Endothelial cell of umbilical vein (primary cell): ENCODE data around the gene PTGFRN. TPM values are rescaled to one million over a fixed set of nuclear protein-coding genes. Genes with fewer than 3 reads are reported as not detected.
"Not testable (repeated sequence)": the region's sequence is repeated elsewhere in the genome, so short reads cannot be mapped to it uniquely, and the experiment has no call there.

Experiments
- BruUV-seq: library from RNA; stranded (reverse); fragments of 400-500 nt; replicated peaks from 2 replicates; lab custom pipeline; 2021; lab: Mats Ljungman, UMichigan
- CTCF ChIA-PET: fragments of 300-600, 350-600 bp; sonication (Branson Sonifier 250); formaldehyde crosslinking; loops from one replicate; lab custom pipeline; 2021; ENCODE audit warnings: antibody characterized with exemption, inconsistent platforms; lab: Charles Lee
- POLR2A ChIA-PET: fragments of 300-600, 350-600 bp; sonication (Branson Sonifier 250); formaldehyde crosslinking; loops from one replicate; lab custom pipeline; 2021; ENCODE audit warnings: antibody characterized with exemption, inconsistent platforms; lab: Charles Lee
- DNase-seq: peaks from one replicate; pipeline ENCODE4 v3.0.0-alpha.2; 2011; ENCODE audit warnings: low read depth, low spot score
- FAIRE-seq: peaks from 2 replicates; lab custom pipeline; 2011; peaks lifted over from hg19 to GRCh38; lab: Jason Lieb, UNC
- H2AFZ ChIP-seq: 2 replicates; pipeline ENCODE4 v1.6.0; 2012; ENCODE audit warnings: low read depth, low read length, control low read depth, inconsistent platforms
- H3K27ac ChIP-seq: 2 replicates; pipeline ENCODE4 v1.5.1; 2011; ENCODE audit warnings: low read depth, mild to moderate bottlenecking, control low read depth, low read length, moderate library complexity; ENCODE audit not compliant: insufficient read depth
- H3K27me3 ChIP-seq, 2 experiments: 2 replicates each; pipeline versions ENCODE4 v1.6.0 to v1.6.1; 2011; ENCODE audit warnings: low read length in 2 of 2, mixed read lengths in 1 of 2; ENCODE audit not compliant: control insufficient read depth in 2 of 2, insufficient read depth in 2 of 2
- H3K36me3 ChIP-seq, 2 experiments: 2 replicates in 1 of 2; 3 replicates in 1 of 2; pipeline ENCODE4 v1.5.1; 2011; ENCODE audit warnings: low read length in 2 of 2, mild to moderate bottlenecking in 1 of 2, moderate library complexity in 1 of 2; ENCODE audit not compliant: control insufficient read depth in 2 of 2, insufficient read depth in 2 of 2; ENCODE audit errors: extremely low read depth in 1 of 2
- H3K4me1 ChIP-seq: 3 replicates; pipeline ENCODE4 v1.5.1; 2011; ENCODE audit warnings: mild to moderate bottlenecking, low read length; ENCODE audit not compliant: control insufficient read depth, insufficient read depth; ENCODE audit errors: extremely low read depth
- H3K4me2 ChIP-seq: 2 replicates; pipeline ENCODE4 v1.6.1; 2011; ENCODE audit warnings: low read length, control low read depth, mixed read lengths; ENCODE audit not compliant: insufficient read depth
- H3K4me3 ChIP-seq, 3 experiments: fragments of 200-600 bp in 1 of 3; sonication (generic), shearing (Covaris generic) in 1 of 3; replicated peaks in 1 of 3; 2 replicates each; pipeline ENCODE4 v1.5.1; 2011 to 2016; ENCODE audit warnings: control low read depth in 3 of 3, low read length in 3 of 3, mild to moderate bottlenecking in 2 of 3, inconsistent platforms in 1 of 3, low read depth in 1 of 3, moderate library complexity in 1 of 3; ENCODE audit not compliant: insufficient read depth in 1 of 3
- H3K79me2 ChIP-seq: 2 replicates; pipeline ENCODE4 v1.6.0; 2012; ENCODE audit warnings: low read length, inconsistent platforms; ENCODE audit not compliant: control insufficient read depth, insufficient read depth
- H3K9ac ChIP-seq: replicated peaks from 2 replicates; pipeline ENCODE3; 2011; ENCODE audit warnings: low read length, control low read depth; ENCODE audit not compliant: insufficient read depth; ENCODE audit errors: extremely low read depth
- H3K9me1 ChIP-seq: replicated peaks from 3 replicates; pipeline ENCODE4 v1.6.0; 2011; ENCODE audit warnings: mild to moderate bottlenecking, low read length; ENCODE audit not compliant: control insufficient read depth, insufficient read depth; ENCODE audit errors: extremely low read depth
- H3K9me3 ChIP-seq: replicated peaks from 2 replicates; pipeline ENCODE4 v1.5.1; 2012; ENCODE audit warnings: low read length, inconsistent platforms; ENCODE audit not compliant: control insufficient read depth, insufficient read depth
- H4K20me1 ChIP-seq: replicated peaks from 2 replicates; pipeline ENCODE3; 2011; ENCODE audit warnings: mild to moderate bottlenecking, low read length; ENCODE audit not compliant: control insufficient read depth, insufficient read depth; ENCODE audit errors: extremely low read depth
- CTCF ChIP-seq, 2 donors: IDR thresholded peaks; 1 replicate in 1 of 2; 2 replicates in 1 of 2; pipeline ENCODE4 v1.5.1; 2011; ENCODE audit warnings: low read length in 2 of 2, mild to moderate bottlenecking in 2 of 2, moderate library complexity in 2 of 2, control low read depth in 1 of 2, inconsistent platforms in 1 of 2, low read depth in 1 of 2; ENCODE audit not compliant: insufficient read depth in 1 of 2; ENCODE audit errors: extremely low read depth in 1 of 2
- EZH2 ChIP-seq: IDR thresholded peaks from 2 replicates; pipeline ENCODE4 v1.6.1; 2012; ENCODE audit warnings: borderline replicate concordance, low read depth, mild to moderate bottlenecking, moderate library complexity, low read length, inconsistent platforms; ENCODE audit not compliant: severe bottlenecking
- FOS ChIP-seq: IDR thresholded peaks from 2 replicates; pipeline ENCODE4 v1.6.1; 2011; ENCODE audit warnings: mild to moderate bottlenecking, low read length, moderate library complexity, borderline replicate concordance; ENCODE audit not compliant: insufficient read depth
- GATA2 ChIP-seq: IDR thresholded peaks from 2 replicates; pipeline ENCODE4 v1.7.0; 2011; ENCODE audit warnings: low read depth, mild to moderate bottlenecking, moderate library complexity, mixed read lengths, low read length; ENCODE audit not compliant: insufficient read length, insufficient read depth
- JUN ChIP-seq: IDR thresholded peaks from 2 replicates; pipeline ENCODE4 v1.6.1; 2011; ENCODE audit warnings: borderline replicate concordance, low read depth; ENCODE audit not compliant: insufficient read length, insufficient read depth
- MAX ChIP-seq: IDR thresholded peaks from 2 replicates; pipeline ENCODE4 v1.6.1; 2011; ENCODE audit not compliant: insufficient read depth, insufficient read length
- MYC ChIP-seq: IDR thresholded peaks from one replicate; pipeline ENCODE4 v1.6.1; 2011; ENCODE audit warnings: mild to moderate bottlenecking, low read depth, low read length
- POLR2A ChIP-seq: IDR thresholded peaks from 2 replicates; pipeline ENCODE4 v1.6.1; 2012; ENCODE audit warnings: low read depth, mild to moderate bottlenecking, control low read depth, low read length
- POLR2AphosphoS5 ChIP-seq: IDR thresholded peaks from 2 replicates; pipeline ENCODE4 v1.6.1; 2012; ENCODE audit warnings: low read depth, mild to moderate bottlenecking, control low read depth, low read length, moderate library complexity; ENCODE audit not compliant: insufficient read depth
- dilution Hi-C: fragments of 300-500 bp; cut with MboI; formaldehyde crosslinking; loops from one replicate; pipeline ENCODE4 v1.15.0; 2019; ENCODE audit warnings: low sequenced_read_pairs; ENCODE audit not compliant: extremely low pct_ligation_motif_present
- intact Hi-C: fragments of 100-400 bp; cut with micrococcal nuclease; formaldehyde crosslinking; loops from one replicate; pipeline ENCODE4 v1.10.0; 2022
- polyA plus RNA-seq, 4 experiments: library from polyadenylated mRNA; depleted of rRNA in 3 of 4; stranded (reverse) in 3 of 4; unstranded in 1 of 4; fragments of >200 nt; gene quantifications; 2 replicates each; pipeline versions ENCODE4 v1.2.1 to v1.2.3, GENCODE V29; 2011 to 2012; ENCODE audit warnings: missing spikeins in 1 of 4
- total RNA-seq: library from RNA; stranded (reverse); gene quantifications from 2 replicates; pipeline ENCODE4 v1.2.3, GENCODE V29; 2021

PTGFRN gene
- total and polyA plus RNA-seq, 2 donors (not counting 3 experiments of a cell fraction or from before 2014, with no cell fraction given) = 39.6 to 60.7 TPM

- BruUV-seq = no TSS peak
- Histone ChIP-seq H3K27me3 (no peaks in the 10 kb centered on the region), H3K4me3 (no peak overlapping the region), H2AFZ (no peak overlapping the region), H3K9me1 (no peaks in the 10 kb centered on the region), H3K27ac (no peak overlapping the region), H3K4me1 (no peaks in the 10 kb centered on the region), H3K4me2 (no peak overlapping the region), H3K36me3 (no peaks in the 10 kb centered on the region), H3K79me2 (no peaks in the 10 kb centered on the region), H3K9ac (no peak overlapping the region), H3K9me3 (no peaks in the 10 kb centered on the region), H4K20me1 (no peaks in the 10 kb centered on the region)
- DNase-seq (no peak), FAIRE-seq (no peak)
- ChIA-PET POLR2A (interaction anchor here (0.7 kb wide), 1 partner anchor 50 kb away, joined by 4 read pairs; no protein-coding TSS in a partner anchor), CTCF (no interaction called here)
- intact Hi-C loops = no loop called here
- dilution Hi-C loops = no loop called here
- TF ChIP-seq POLR2AphosphoS5 (no peak), MYC (no peak), POLR2A (no peak), CTCF (IDR thresholded peaks at IDR 0.05; ENCODE audit: extremely low read depth in 1 of 2, insufficient read depth in 1 of 2, low read depth in 1 of 2, low read length in 2 of 2) (no peak), FOS (no peak), MAX (no peak), JUN (no peak), GATA2 (no peak), EZH2 (no peak)
Observed at GRCh38 chr1:116861137-116861536, 48.6 kb upstream of the PTGFRN start.

- POLR2A ChIA-PET, H3K27ac ChIP-seq, CTCF ChIA-PET, H3K27me3 ChIP-seq, H3K4me3 ChIP-seq, H3K9me1 ChIP-seq, H3K79me2 ChIP-seq, H3K4me1 ChIP-seq, BruUV-seq, H3K4me2 ChIP-seq, FAIRE-seq, H2AFZ ChIP-seq, DNase-seq, H3K9me3 ChIP-seq, H3K9ac ChIP-seq, dilution Hi-C loops, intact Hi-C loops, H4K20me1 ChIP-seq, H3K36me3 ChIP-seq: not testable (repeated sequence)
Observed at GRCh38 chr1:116863031-116863430, 46.7 kb upstream of the PTGFRN start.

GRCh38 chr1:116866478-116866877 is 43.2 kb upstream of the PTGFRN start:
- CTCF ChIA-PET, DNase-seq, intact Hi-C loops, FAIRE-seq, H3K79me2 ChIP-seq, H3K4me3 ChIP-seq, H3K9me1 ChIP-seq, dilution Hi-C loops, POLR2A ChIA-PET, H3K36me3 ChIP-seq, H4K20me1 ChIP-seq, BruUV-seq, H3K4me2 ChIP-seq, H3K9me3 ChIP-seq, H3K4me1 ChIP-seq, H2AFZ ChIP-seq, H3K27ac ChIP-seq, H3K9ac ChIP-seq, H3K27me3 ChIP-seq: not testable (repeated sequence)
